Superior temporal gyrus (tissue), 1 donor: ENCODE data around the gene DNAI2.

Experiments used
- DNase-seq: peaks from one replicate; pipeline ENCODE4 v3.0.0-alpha.2; 2016; ENCODE audit errors: extremely low spot score

Gene DNAI2

GRCh38 chr17:74361230-74362068 is 87.4 kb downstream of the DNAI2 start, which contains the start of gene BTBD17:
TSS of gene BTBD17 (minus strand) at chr17:74361868. CDS start at chr17:74361819, 49 bp downstream.
- DNase-seq: peak; percentile 73

GRCh38 chr17:74362069-74362405 is 88.0 kb downstream of the DNAI2 start:
- DNase-seq: no peak

- DNase-seq: peak; percentile 29
Observed at GRCh38 chr17:74362810-74363498, 88.9 kb downstream of the DNAI2 start.
